ENCODE data around the gene CIAPIN1. TPM values are rescaled to one million over a fixed set of nuclear protein-coding genes. Genes with fewer than 3 reads are reported as not detected.
A peak's percentile ranks its signal among the peaks of the same experiment; 100 is the strongest.

Gene CIAPIN1
- total RNA-seq, 2 donors from 2014 or later: 18.1 to 25.0 TPM

- no peak for TF ChIP-seq CTCF (IDR thresholded peaks at IDR 0.05)
- Histone ChIP-seq H3K4me1 (ENCODE audit: control insufficient read depth in 1 of 2, low read depth in 2 of 2) (peaks cover 0 to 2% of the 10 kb centered on the region in 2 donors), H3K9me3 (no peaks in the 10 kb centered on the region), H3K27ac (no peak overlapping the region), H3K36me3 (peaks cover 29% of the 10 kb centered on the region), H3K4me3 (no peak overlapping the region), H3K27me3 (replicated peaks; ENCODE audit: insufficient read depth) (no peaks in the 10 kb centered on the region)
- no peak for ATAC-seq (ENCODE audit: insufficient number of reproducible peaks, low FRiP score, low read depth)
- no peak for DNase-seq (ENCODE audit: low spot score)
Observed at GRCh38 chr16:57427307-57427706, 19.9 kb downstream of the CIAPIN1 start.

GRCh38 chr16:57426356-57426755, 20.8 kb downstream of the CIAPIN1 start:
- Histone ChIP-seq H3K4me3 (no peak overlapping the region), H3K4me1 (ENCODE audit: control insufficient read depth in 1 of 2, low read depth in 2 of 2) (peaks cover 2 to 6% of the 10 kb centered on the region in 2 donors), H3K9me3 (no peaks in the 10 kb centered on the region), H3K36me3 (peaks cover 22% of the 10 kb centered on the region), H3K27ac (no peak overlapping the region), H3K27me3 (replicated peaks; ENCODE audit: insufficient read depth) (no peaks in the 10 kb centered on the region)
- ATAC-seq (ENCODE audit: insufficient number of reproducible peaks, low FRiP score, low read depth): no peak
- TF ChIP-seq CTCF (IDR thresholded peaks at IDR 0.05): no peak
- no peak for DNase-seq (ENCODE audit: low spot score)

- ATAC-seq (ENCODE audit: insufficient number of reproducible peaks, low FRiP score, low read depth): no peak
Observed at GRCh38 chr16:57424583-57424982, 22.6 kb downstream of the CIAPIN1 start.

GRCh38 chr16:57423152-57423551, 24.0 kb downstream of the CIAPIN1 start:
- Histone ChIP-seq H3K9me3 (no peaks in the 10 kb centered on the region), H3K27me3 (replicated peaks; ENCODE audit: insufficient read depth) (no peaks in the 10 kb centered on the region), H3K4me1 (ENCODE audit: control insufficient read depth in 1 of 2, low read depth in 2 of 2) (peaks cover 9 to 21% of the 10 kb centered on the region in 2 donors), H3K27ac (no peak overlapping the region), H3K36me3 (no peaks in the 10 kb centered on the region), H3K4me3 (no peak overlapping the region)
- DNase-seq (ENCODE audit: low spot score) (no peak), ATAC-seq (ENCODE audit: insufficient number of reproducible peaks, low FRiP score, low read depth) (no peak)
- TF ChIP-seq CTCF (IDR thresholded peaks at IDR 0.05): no peak

More at GRCh38 chr16:57424583-57424982, 22.6 kb downstream of the CIAPIN1 start:
- no peak overlapping the region for H3K27ac ChIP-seq
- H3K27me3 ChIP-seq (replicated peaks; ENCODE audit: insufficient read depth): no peaks in the 10 kb centered on the region
- DNase-seq (ENCODE audit: low spot score): no peak
- H3K36me3 ChIP-seq: peaks cover 4% of the 10 kb centered on the region
- H3K4me1 ChIP-seq (ENCODE audit: control insufficient read depth in 1 of 2, low read depth in 2 of 2): peaks cover 2 to 7% of the 10 kb centered on the region in 2 donors
- no peak for TF ChIP-seq CTCF (IDR thresholded peaks at IDR 0.05)
- H3K4me3 ChIP-seq: no peak overlapping the region
- no peaks in the 10 kb centered on the region for H3K9me3 ChIP-seq

GRCh38 chr16:57422026-57422944, 24.9 kb downstream of the CIAPIN1 start:
- H3K4me3 ChIP-seq: no peak overlapping the region
- DNase-seq (ENCODE audit: low spot score) (no peak), ATAC-seq (ENCODE audit: insufficient number of reproducible peaks, low FRiP score, low read depth) (no peak)
- H3K9me3 ChIP-seq: no peaks in the 10 kb centered on the region
- TF ChIP-seq CTCF (IDR thresholded peaks at IDR 0.05): peak; percentile 76
- H3K27me3 ChIP-seq (replicated peaks; ENCODE audit: insufficient read depth): no peaks in the 10 kb centered on the region
- H3K4me1 ChIP-seq (ENCODE audit: control insufficient read depth in 1 of 2, low read depth in 2 of 2): peaks cover 9 to 30% of the 10 kb centered on the region in 2 donors
- no peaks in the 10 kb centered on the region for H3K36me3 ChIP-seq
- no peak overlapping the region for H3K27ac ChIP-seq
